Stimulated activated naive CD4-positive, alpha-beta T cell treated with Interleukin-2 at 50 U/mL for 16 hours (primary cell): ENCODE data around the gene NTN3.

Experiments
- DNase-seq: peaks from one replicate; lab custom pipeline; 2025; lab: John Stamatoyannopoulos, UW

NTN3 gene

GRCh38 chr16:2466667-2467527 lies 4.2 kb upstream of the NTN3 start:
- no peak for DNase-seq

GRCh38 chr16:2467528-2468232 lies 3.4 kb upstream of the NTN3 start:
- no peak for DNase-seq

- no peak for DNase-seq
Measured at GRCh38 chr16:2468233-2468724, 2.8 kb upstream of the NTN3 start.

- DNase-seq = no peak
Measured at GRCh38 chr16:2468725-2469398, 2.2 kb upstream of the NTN3 start.

- no peak for DNase-seq
Measured at GRCh38 chr16:2469399-2470233, 1.5 kb upstream of the NTN3 start.

- no peak for DNase-seq
Measured at GRCh38 chr16:2470234-2470601, 879 bp upstream of the NTN3 start.

- DNase-seq = no peak
Measured at GRCh38 chr16:2470603-2471015, 488 bp upstream of the NTN3 start.

- no peak for DNase-seq
Measured at GRCh38 chr16:2471653-2472487, 773 bp downstream of the NTN3 start.

- DNase-seq = no peak
Measured at GRCh38 chr16:2472488-2472864, 1.4 kb downstream of the NTN3 start.

GRCh38 chr16:2472885-2473445 lies 1.9 kb downstream of the NTN3 start:
- no peak for DNase-seq

GRCh38 chr16:2473446-2473926 lies 2.4 kb downstream of the NTN3 start:
- no peak for DNase-seq

- DNase-seq = peak; percentile 50
Measured at GRCh38 chr16:2473999-2474876, 3.1 kb downstream of the NTN3 start.

- DNase-seq = peak; percentile 71
Measured at GRCh38 chr16:2474877-2475412, 3.8 kb downstream of the NTN3 start, which contains the start of gene TBC1D24. TSS of gene TBC1D24 (plus strand) at chr16:2475127. CDS start at chr16:2496149, 21,022 bp downstream.

- peak; percentile 39 for DNase-seq
Measured at GRCh38 chr16:2475413-2476344, 4.6 kb downstream of the NTN3 start.

- DNase-seq = no peak
Measured at GRCh38 chr16:2476345-2476720, 5.2 kb downstream of the NTN3 start.

- no peak for DNase-seq
Measured at GRCh38 chr16:2476741-2477140, 5.6 kb downstream of the NTN3 start.

GRCh38 chr16:2477327-2477726 lies 6.2 kb downstream of the NTN3 start:
- DNase-seq = no peak

GRCh38 chr16:2478279-2478678 lies 7.2 kb downstream of the NTN3 start:
- no peak for DNase-seq
